GM12878 (cell line): ENCODE data around the gene ATG3. TPM values are rescaled to one million over a fixed set of nuclear protein-coding genes. Genes with fewer than 3 reads are reported as not detected.

Experiments used
- BHLHE40 ChIP-seq, 2 experiments: fragments of 450-650 bp in 1 of 2; IDR thresholded peaks; 2 replicates each; pipeline ENCODE4 v1.6.1; 2011 to 2017; ENCODE audit warnings: low read depth in 2 of 2, borderline replicate concordance in 1 of 2, improper control_type of control experiment in 1 of 2, low read length in 1 of 2, mild to moderate bottlenecking in 1 of 2
- BMI1 ChIP-seq: fragments of 450-650 bp; IDR thresholded peaks from 2 replicates; pipeline ENCODE4 v1.6.1; 2016; ENCODE audit warnings: mild to moderate bottlenecking, moderate library complexity, borderline replicate concordance
- DPF2 ChIP-seq: fragments of 450-650 bp; IDR thresholded peaks from 2 replicates; pipeline ENCODE4 v1.6.1; 2017; ENCODE audit warnings: mild to moderate bottlenecking
- EGR1 ChIP-seq, 2 experiments: IDR thresholded peaks; 1 replicate in 1 of 2; 2 replicates in 1 of 2; pipeline ENCODE4 v1.6.1; 2011 to 2012; ENCODE audit warnings: low read depth in 2 of 2, low read length in 2 of 2, borderline replicate concordance in 1 of 2, mild to moderate bottlenecking in 1 of 2, moderate library complexity in 1 of 2
- FOXM1 ChIP-seq: IDR thresholded peaks from 2 replicates; pipeline ENCODE4 v1.6.1; 2012; ENCODE audit warnings: low read depth, mild to moderate bottlenecking, inconsistent platforms, low read length, moderate library complexity
- GABPA ChIP-seq: IDR thresholded peaks from 2 replicates; pipeline ENCODE4 v1.6.1; 2014; ENCODE audit warnings: antibody characterized with exemption, low read depth, mild to moderate bottlenecking, inconsistent platforms
- HDGF ChIP-seq: fragments of 450-650 bp; IDR thresholded peaks from 2 replicates; pipeline ENCODE4 v1.6.1; 2016; ENCODE audit warnings: antibody characterized with exemption
- JUNB ChIP-seq: IDR thresholded peaks from 2 replicates; pipeline ENCODE4 v1.6.1; 2016; ENCODE audit warnings: antibody characterized with exemption, mild to moderate bottlenecking
- JUND ChIP-seq: IDR thresholded peaks from 2 replicates; pipeline ENCODE4 v1.6.1; 2012; ENCODE audit warnings: low read depth, mild to moderate bottlenecking, low read length, improper control_type of control experiment, moderate library complexity
- KDM1A ChIP-seq: fragments of 200-600 bp; sonication (generic); IDR thresholded peaks from 2 replicates; pipeline ENCODE4 v1.6.1; 2016; ENCODE audit warnings: borderline replicate concordance
- NFIC ChIP-seq: IDR thresholded peaks from 2 replicates; pipeline ENCODE4 v1.6.1; 2012; ENCODE audit warnings: low read depth, mild to moderate bottlenecking, inconsistent platforms, low read length, moderate library complexity
- NFXL1 ChIP-seq: fragments of 450-650 bp; IDR thresholded peaks from 2 replicates; pipeline ENCODE4 v1.6.1; 2017; ENCODE audit warnings: antibody characterized with exemption, mild to moderate bottlenecking, borderline replicate concordance
- NR2C1 ChIP-seq: fragments of 450-650 bp; IDR thresholded peaks from 2 replicates; pipeline ENCODE4 v1.6.1; 2017; ENCODE audit warnings: antibody characterized with exemption, mild to moderate bottlenecking, moderate library complexity
- NRF1 ChIP-seq: conservative IDR thresholded peaks from 2 replicates; pipeline ENCODE4 v1.6.1; 2011; ENCODE audit warnings: mild to moderate bottlenecking, low read depth, low read length, improper control_type of control experiment
- PAX5 ChIP-seq: IDR thresholded peaks from 2 replicates; pipeline ENCODE4 v1.6.1; 2011; ENCODE audit warnings: low read depth, low read length, borderline replicate concordance
- POLR2AphosphoS2 ChIP-seq: IDR thresholded peaks from 2 replicates; pipeline ENCODE4 v1.6.1; 2011; ENCODE audit warnings: low read depth, mild to moderate bottlenecking, low read length, improper control_type of control experiment, moderate library complexity
- POU2F2 ChIP-seq: IDR thresholded peaks from 3 replicates; pipeline ENCODE4 v1.6.1; 2011; ENCODE audit warnings: low read depth, mild to moderate bottlenecking, low read length, borderline replicate concordance
- RAD51 ChIP-seq: fragments of 450-650 bp; IDR thresholded peaks from 2 replicates; pipeline ENCODE4 v1.6.1; 2016; ENCODE audit warnings: moderate library complexity, mild to moderate bottlenecking, inconsistent platforms
- RELB ChIP-seq: fragments of 450-650 bp; IDR thresholded peaks from 2 replicates; pipeline ENCODE4 v1.6.1; 2017; ENCODE audit warnings: low read depth, mild to moderate bottlenecking, moderate library complexity
- RFX5 ChIP-seq: IDR thresholded peaks from 2 replicates; pipeline ENCODE4 v1.6.1; 2011; ENCODE audit warnings: low read depth, low read length, improper control_type of control experiment
- RUNX3 ChIP-seq: IDR thresholded peaks from 2 replicates; pipeline ENCODE4 v1.6.1; 2012; ENCODE audit warnings: low read length, inconsistent platforms
- SIX5 ChIP-seq: IDR thresholded peaks from 2 replicates; pipeline ENCODE4 v1.6.1; 2011; ENCODE audit warnings: mild to moderate bottlenecking, low read depth, low read length, moderate library complexity; ENCODE audit not compliant: severe bottlenecking
- SKIL ChIP-seq: fragments of 450-650 bp; IDR thresholded peaks from 2 replicates; pipeline ENCODE4 v1.6.1; 2017; ENCODE audit warnings: mild to moderate bottlenecking, low read depth, inconsistent platforms; ENCODE audit not compliant: poor library complexity, severe bottlenecking
- STAT3 ChIP-seq: IDR thresholded peaks from 2 replicates; pipeline ENCODE4 v1.6.1; 2011; ENCODE audit warnings: low read depth, low read length, improper control_type of control experiment
- TARDBP ChIP-seq: IDR thresholded peaks from 2 replicates; pipeline ENCODE4 v1.6.1; 2016; ENCODE audit warnings: borderline replicate concordance
- ZBED1 ChIP-seq: IDR thresholded peaks from 2 replicates; pipeline ENCODE4 v1.6.1; 2016; ENCODE audit warnings: borderline replicate concordance
- ZNF207 ChIP-seq: fragments of 450-650 bp; IDR thresholded peaks from 2 replicates; pipeline ENCODE4 v1.6.1; 2014; ENCODE audit warnings: antibody characterized with exemption, mild to moderate bottlenecking, borderline replicate concordance
- ZZZ3 ChIP-seq: IDR thresholded peaks from 2 replicates; pipeline ENCODE4 v1.6.1; 2011; ENCODE audit warnings: low read depth; ENCODE audit not compliant: control insufficient read depth, insufficient read length
- polyA plus RNA-seq, 11 experiments: library from polyadenylated mRNA; depleted of rRNA in 4 of 11; unstranded in 6 of 11; stranded (reverse) in 5 of 11; fragments of >200 nt; fragmentation: Nextera tagmentation in 4 of 11; fragmentation: Illumina TruSeq in 1 of 11; extraction: Ambion mirVana in 4 of 11; extraction: Trizol in 1 of 11; gene quantifications; 1 replicate in 1 of 11; 2 replicates in 10 of 11; pipeline versions ENCODE4 v1.2.1 to v1.2.3, GENCODE V29; 2011 to 2016; ENCODE audit warnings: inconsistent platforms in 2 of 11, missing spikeins in 2 of 11, low read depth in 1 of 11
- total RNA-seq, 4 experiments: library from RNA; depleted of rRNA in 3 of 4; stranded (reverse); fragments of >200 nt in 3 of 4; fragmentation: Illumina TruSeq in 1 of 4; extraction: Trizol in 1 of 4; gene quantifications; 2 replicates each; pipeline versions ENCODE4 v1.2.1 to v1.2.3, GENCODE V29; 2013 to 2021

Gene ATG3
- total and polyA plus RNA-seq, 10 of the 15 experiments (the other 5 are each of a cell fraction or from before 2014, with no cell fraction given): 49.8 to 97.0 (median 63.6) TPM

- TF ChIP-seq RELB: peak; percentile 73
- TF ChIP-seq ZBED1: peak; percentile 76; the same call in 1 of the 2 replicates
- TF ChIP-seq EGR1 (IDR thresholded peaks at IDR 0.05; ENCODE audit: borderline replicate concordance in 1 of 2, low read depth in 2 of 2, low read length in 2 of 2): no peak
- 0 out of 2 replicates have a peak, but pooled peaks have one; percentile 11 for TF ChIP-seq RAD51
- peak; percentile 96 for TF ChIP-seq JUNB
- no peak for TF ChIP-seq SIX5
- no peak for TF ChIP-seq KDM1A
- no peak for TF ChIP-seq STAT3
- peak; percentile 48; the same call in 1 of the 2 replicates for TF ChIP-seq GABPA
- TF ChIP-seq POLR2AphosphoS2: 0 out of 2 replicates have a peak, but pooled peaks have one; percentile 38
- TF ChIP-seq POU2F2: no peak
- TF ChIP-seq ZNF207: 0 out of 2 replicates have a peak, but pooled peaks have one; percentile 24
- no peak for TF ChIP-seq NR2C1
- TF ChIP-seq HDGF: peak; percentile 66
- peak; percentile 89 for TF ChIP-seq FOXM1
- no peak; the same call in 1 of the 2 replicates for TF ChIP-seq TARDBP
- TF ChIP-seq NFIC: peak; percentile 97
- TF ChIP-seq PAX5: peak; percentile 27; the same call in 1 of the 2 replicates
- TF ChIP-seq BMI1: peak; percentile 10; the same call in 1 of the 2 replicates
- TF ChIP-seq SKIL: peak; percentile 78
- no peak for TF ChIP-seq NFXL1
- TF ChIP-seq BHLHE40 (IDR thresholded peaks at IDR 0.05; ENCODE audit: borderline replicate concordance in 1 of 2, low read depth in 2 of 2, low read length in 1 of 2): peak in 1 of 2 experiments; percentile 10; a peak in 2 of 4 replicates
- TF ChIP-seq JUND: peak; percentile 46; the same call in 1 of the 2 replicates
- TF ChIP-seq RUNX3: peak; percentile 98
- no peak for TF ChIP-seq NRF1
- no peak for TF ChIP-seq ZZZ3
- no peak for TF ChIP-seq RFX5
- TF ChIP-seq DPF2: peak; percentile 55; the same call in 1 of the 2 replicates
These were observed 71.9 kb downstream of the ATG3 start (continued) for GRCh38 chr3:112489674-112490479.
